Neural crest cell (in vitro differentiated cells): ENCODE results near the gene SORBS1. TPM values are rescaled to one million over a fixed set of nuclear protein-coding genes. Genes with fewer than 3 reads are reported as not detected.

Experiments
- DNase-seq: peaks from one replicate; pipeline ENCODE4 v3.0.0; 2021; ENCODE audit warnings: low read depth, mixed read lengths, low spot score
- H3K27ac Mint-ChIP-seq: one replicate; pipeline ENCODE4 v1.8.0; 2021; ENCODE audit warnings: mild to moderate bottlenecking, mixed read lengths; ENCODE audit not compliant: unreplicated experiment
- H3K27me3 Mint-ChIP-seq: 2 replicates; pipeline ENCODE4 v1.8.0; 2021; ENCODE audit warnings: low read depth, mild to moderate bottlenecking, mixed read lengths
- H3K36me3 Mint-ChIP-seq: 2 replicates; pipeline ENCODE4 v1.8.0; 2021; ENCODE audit warnings: low read depth, mild to moderate bottlenecking, mixed read lengths
- H3K4me1 Mint-ChIP-seq: 2 replicates; pipeline ENCODE4 v1.8.0; 2021; ENCODE audit warnings: mixed read lengths
- H3K4me3 Mint-ChIP-seq: one replicate; pipeline ENCODE4 v1.8.0; 2021; ENCODE audit warnings: mild to moderate bottlenecking, mixed read lengths
- H3K9me3 Mint-ChIP-seq: 2 replicates; pipeline ENCODE4 v1.8.0; 2021; ENCODE audit warnings: mixed read lengths
- CTCF ChIP-seq: fragments of 200-600 bp; sonication (generic); conservative IDR thresholded peaks from 2 replicates; pipeline ENCODE4 v1.5.0; 2021; ENCODE audit warnings: antibody characterized with exemption, mild to moderate bottlenecking
- total RNA-seq: library from RNA; stranded (reverse); gene quantifications from 2 replicates; pipeline ENCODE4 v1.2.1, GENCODE V29; 2021

The SORBS1 gene
- total RNA-seq, 1 donor from 2014 or later: 15.3 TPM

- Mint-ChIP-seq H3K36me3 (peaks cover 3% of the 10 kb centered on the region), H3K4me1 (peaks cover 33% of the 10 kb centered on the region), H3K27me3 (no peaks in the 10 kb centered on the region), H3K4me3 (no peak overlapping the region), H3K27ac (no peak overlapping the region), H3K9me3 (no peaks in the 10 kb centered on the region)
- DNase-seq: no peak
- no peak for TF ChIP-seq CTCF
These were observed 131.5 kb downstream of the SORBS1 start for GRCh38 chr10:95429639-95430038.

GRCh38 chr10:95428701-95429100 is 132.5 kb downstream of the SORBS1 start:
- no peak for DNase-seq
- peaks cover 25% of the 10 kb centered on the region for H3K4me1 Mint-ChIP-seq
- no peaks in the 10 kb centered on the region for H3K9me3 Mint-ChIP-seq
- no peak overlapping the region for H3K27ac Mint-ChIP-seq
- H3K4me3 Mint-ChIP-seq: no peak overlapping the region
- TF ChIP-seq CTCF: no peak
- no peaks in the 10 kb centered on the region for H3K27me3 Mint-ChIP-seq
- H3K36me3 Mint-ChIP-seq: peaks cover 3% of the 10 kb centered on the region

- H3K4me1 Mint-ChIP-seq: peaks cover 28% of the 10 kb centered on the region
- TF ChIP-seq CTCF: no peak
- peaks cover 3% of the 10 kb centered on the region for H3K36me3 Mint-ChIP-seq
- no peaks in the 10 kb centered on the region for H3K27me3 Mint-ChIP-seq
- DNase-seq: no peak
- no peak overlapping the region for H3K27ac Mint-ChIP-seq
- no peaks in the 10 kb centered on the region for H3K9me3 Mint-ChIP-seq
- no peak overlapping the region for H3K4me3 Mint-ChIP-seq
These were observed 134.7 kb downstream of the SORBS1 start for GRCh38 chr10:95426482-95426881.

GRCh38 chr10:95425592-95426465 is 135.3 kb downstream of the SORBS1 start:
- H3K4me1 Mint-ChIP-seq: peaks cover 29% of the 10 kb centered on the region
- H3K27me3 Mint-ChIP-seq: no peaks in the 10 kb centered on the region
- H3K27ac Mint-ChIP-seq: no peak overlapping the region
- no peaks in the 10 kb centered on the region for H3K9me3 Mint-ChIP-seq
- peaks cover 3% of the 10 kb centered on the region for H3K36me3 Mint-ChIP-seq
- no peak for TF ChIP-seq CTCF
- no peak overlapping the region for H3K4me3 Mint-ChIP-seq
- DNase-seq: no peak

- H3K27ac Mint-ChIP-seq: peak overlapping the region; percentile 65
- H3K27me3 Mint-ChIP-seq: no peaks in the 10 kb centered on the region
- H3K9me3 Mint-ChIP-seq: no peaks in the 10 kb centered on the region
- no peak for DNase-seq
- peak overlapping the region; percentile 27 for H3K4me3 Mint-ChIP-seq
- TF ChIP-seq CTCF: no peak
- peaks cover 3% of the 10 kb centered on the region for H3K36me3 Mint-ChIP-seq
- peaks cover 44% of the 10 kb centered on the region for H3K4me1 Mint-ChIP-seq
These were observed 137.8 kb downstream of the SORBS1 start for GRCh38 chr10:95423164-95424005.
